Activated T-cell treated with anti-CD3 and anti-CD28 coated beads for 48 hours (primary cell): ENCODE data around the gene JADE1.

ENCODE experiments used
- DNase-seq: peaks from one replicate; pipeline ENCODE4 v3.0.0-alpha.2; 2020; ENCODE audit warnings: low read depth

JADE1 gene

DNA sequence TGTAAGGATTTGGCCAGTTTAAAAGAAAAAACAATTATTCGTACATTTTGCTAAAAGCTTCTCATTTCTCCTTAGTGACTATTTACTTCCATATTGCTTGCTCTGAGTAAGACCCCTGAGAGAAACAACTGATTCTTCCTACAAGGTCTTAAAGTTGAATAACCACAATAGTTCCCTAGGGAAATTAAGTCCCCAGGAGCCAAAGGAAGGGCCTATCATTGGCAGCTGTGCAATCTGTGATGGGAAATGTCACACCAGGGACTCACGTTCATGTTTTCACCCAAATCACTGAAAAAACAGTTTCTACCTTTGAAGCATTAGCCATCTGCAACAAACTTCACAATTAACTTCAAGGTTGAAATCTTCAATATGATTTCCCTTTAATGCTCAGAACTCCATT, 66.7 kb downstream of the JADE1 start:
- DNase-seq = no peak

DNA sequence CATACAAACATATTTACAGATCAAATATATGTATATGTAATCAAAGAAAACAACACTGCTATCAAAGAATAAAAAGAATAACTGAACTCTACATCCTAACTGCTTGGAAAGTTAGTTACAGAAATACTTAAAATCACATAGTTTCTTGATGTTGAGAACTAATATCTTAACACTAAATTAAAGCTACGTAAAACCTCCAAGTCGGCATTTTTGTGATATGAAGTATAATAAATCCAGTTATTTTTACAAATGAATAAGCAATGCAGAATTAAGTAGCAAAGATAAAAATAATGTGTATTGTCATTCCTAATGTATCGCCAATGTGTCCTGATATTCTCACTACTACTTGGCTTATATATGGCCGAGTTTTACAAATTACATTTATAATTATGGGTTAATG, 68.4 kb downstream of the JADE1 start:
- DNase-seq = no peak

DNA sequence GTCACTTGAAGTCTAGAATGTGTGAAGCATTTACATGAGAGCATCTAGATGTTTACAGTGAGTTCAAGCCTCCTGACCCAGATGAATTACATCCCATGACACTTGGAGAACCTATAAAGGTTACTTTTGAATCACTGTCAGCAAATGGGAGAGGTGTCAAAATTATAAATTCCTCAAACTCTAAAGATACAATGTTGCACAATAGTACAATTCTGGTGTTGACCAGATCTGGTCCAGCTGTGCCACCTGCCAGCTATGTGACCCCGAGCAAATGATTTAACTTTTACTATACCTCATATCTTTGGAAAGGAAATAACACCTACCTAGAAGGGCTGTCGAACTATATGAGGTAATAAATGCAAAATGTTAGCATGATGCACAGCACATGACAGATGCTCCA, 69.8 kb downstream of the JADE1 start:
- no peak for DNase-seq

DNA sequence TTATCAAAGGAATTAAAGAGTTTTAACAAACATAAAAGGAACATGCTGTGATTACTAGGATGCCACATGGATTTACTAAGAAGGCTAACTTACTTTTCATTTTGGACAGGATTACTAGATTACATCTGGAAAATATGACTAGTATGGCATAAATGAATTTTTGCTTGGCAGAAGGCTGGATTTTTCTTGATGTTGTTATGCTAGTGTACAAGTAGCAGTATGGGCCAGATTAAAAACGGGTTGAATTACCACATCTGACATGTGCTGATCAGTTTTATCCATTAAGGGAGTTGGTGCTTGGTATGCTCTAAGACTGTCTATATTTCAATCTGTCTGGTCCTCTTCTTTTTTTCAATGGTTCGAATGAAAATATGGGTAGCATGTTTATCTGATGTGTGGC, 70.5 kb downstream of the JADE1 start:
- no peak for DNase-seq

DNA sequence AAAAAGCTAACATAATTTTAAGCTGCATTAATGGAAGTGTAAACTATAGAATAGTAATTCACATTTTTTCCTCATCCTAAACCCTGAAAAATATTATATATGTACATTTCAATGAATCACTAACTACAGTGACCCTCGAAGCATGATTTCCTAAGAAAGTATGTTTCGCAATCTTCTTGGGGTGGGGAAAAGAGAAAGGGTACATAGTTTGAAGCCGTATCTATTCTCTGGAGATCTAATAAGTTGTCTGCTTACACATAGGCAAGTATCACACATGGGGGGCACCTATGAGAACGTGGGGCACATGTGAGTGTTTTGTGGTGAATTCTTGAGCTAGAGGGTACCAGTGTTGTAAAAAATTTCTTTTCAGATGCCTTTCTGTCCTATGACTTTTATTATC, 71.2 kb downstream of the JADE1 start:
- no peak for DNase-seq

DNA sequence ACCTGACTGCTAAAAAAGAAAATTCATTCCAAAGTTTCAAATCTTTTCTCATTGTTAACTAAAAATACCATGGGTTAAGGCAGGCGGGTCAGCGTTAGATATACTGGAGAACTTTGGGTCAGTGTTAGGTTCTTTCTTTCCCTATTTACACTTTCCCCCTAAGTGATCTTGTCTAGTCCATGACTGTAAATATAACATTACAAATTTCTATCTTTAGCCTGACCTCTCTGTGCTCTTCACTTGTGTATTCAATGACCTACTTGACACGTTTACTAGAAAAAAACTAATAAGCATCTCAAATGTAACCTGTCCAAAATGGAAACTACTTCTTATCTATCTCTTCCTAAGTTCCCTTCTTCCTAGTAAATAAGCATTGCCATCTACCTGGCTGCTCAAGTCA, 95.3 kb downstream of the JADE1 start:
- no peak for DNase-seq

DNA sequence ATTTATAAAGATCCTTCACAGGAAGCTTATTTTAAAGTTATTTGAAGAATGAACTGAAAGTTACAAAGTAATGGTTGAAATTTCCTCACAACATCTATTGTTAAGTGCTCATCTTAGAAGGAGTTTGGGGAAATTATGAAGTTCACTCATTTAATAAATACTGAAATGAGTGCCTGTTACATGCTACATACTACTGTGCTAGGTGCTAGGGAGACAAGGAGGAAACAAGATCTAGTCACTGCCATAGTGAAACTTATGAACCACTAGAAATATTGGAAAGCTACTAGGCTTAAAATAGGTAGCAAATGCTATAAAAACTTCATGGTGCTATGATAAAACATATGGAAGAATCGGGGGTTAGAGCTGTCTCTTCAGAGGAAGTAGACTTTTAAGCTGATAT, 97.1 kb downstream of the JADE1 start:
- no peak for DNase-seq

DNA sequence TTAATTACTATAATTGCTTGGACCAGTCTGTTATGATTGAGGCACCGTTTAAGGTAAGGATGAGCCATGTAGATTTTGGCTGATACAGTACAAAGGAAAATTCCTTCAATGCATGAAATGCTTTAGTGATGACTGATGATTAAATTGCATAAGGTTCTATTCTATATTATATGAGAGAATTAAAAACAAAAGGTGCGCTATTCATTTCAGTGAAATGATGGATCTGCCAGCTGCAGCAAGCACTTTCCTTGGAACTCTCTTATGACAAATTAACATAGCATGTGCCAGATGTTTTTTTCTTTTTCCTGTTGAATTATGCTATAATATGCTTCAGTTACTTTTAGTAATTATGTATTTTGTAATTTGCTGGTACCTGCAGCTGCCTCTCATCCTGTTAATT, 98.5 kb downstream of the JADE1 start:
- DNase-seq = no peak

DNA sequence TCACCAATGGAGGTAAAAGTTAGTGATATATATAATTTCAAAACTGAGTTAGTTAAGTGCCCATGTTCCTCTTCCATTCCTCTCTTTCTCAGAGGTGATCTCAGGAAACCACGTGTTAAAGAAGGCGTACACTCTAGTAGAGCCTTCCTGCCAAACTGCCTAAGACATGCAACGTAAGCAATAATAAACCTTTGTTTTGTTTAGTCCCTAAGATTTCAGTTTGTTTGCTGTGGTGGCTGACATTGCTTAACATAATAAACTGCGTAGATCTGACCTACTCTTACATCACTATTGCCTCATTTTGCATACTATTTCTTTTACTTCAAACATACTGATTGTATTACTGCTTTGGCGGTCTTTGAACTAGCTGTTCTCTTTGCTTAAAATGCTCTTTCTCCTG, 99.2 kb downstream of the JADE1 start:
- no peak for DNase-seq

DNA sequence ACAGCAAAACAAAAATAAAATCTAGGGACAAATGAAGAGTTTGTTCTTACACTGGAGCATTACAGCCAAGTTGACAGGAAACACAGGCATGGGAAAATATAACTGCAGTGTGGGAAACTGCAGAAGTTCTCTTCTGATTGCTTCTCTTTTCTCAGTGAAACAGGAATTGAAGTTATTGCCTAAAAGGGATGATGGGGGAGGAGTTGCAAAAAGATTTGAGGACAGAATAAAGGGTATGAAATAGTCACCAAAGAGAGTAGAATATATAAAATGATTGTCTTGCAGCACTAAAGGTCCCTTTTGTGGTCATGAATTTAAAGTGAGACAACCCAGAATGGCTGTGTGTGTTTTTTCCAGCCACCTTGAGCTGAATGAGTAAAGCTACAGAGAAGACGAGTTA, 103.7 kb downstream of the JADE1 start:
- DNase-seq = no peak

DNA sequence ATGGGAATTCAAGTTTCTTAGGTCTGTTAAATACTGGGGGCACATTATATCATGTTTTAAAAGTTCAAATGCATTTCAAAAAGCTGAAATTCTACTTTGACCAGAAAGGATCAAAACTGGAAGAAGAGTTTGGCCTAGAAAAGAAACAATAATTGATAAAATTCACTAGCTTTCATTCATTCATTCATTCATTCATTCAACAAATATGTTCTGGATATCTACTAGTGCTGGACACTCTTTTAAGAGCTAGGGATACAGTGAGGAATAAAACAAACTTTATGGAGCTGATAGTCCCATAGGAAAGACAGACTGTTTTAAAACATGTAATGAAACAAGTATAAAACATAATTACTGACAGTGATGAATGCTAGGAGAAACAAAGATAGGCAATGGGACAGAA, 106.0 kb downstream of the JADE1 start:
- DNase-seq = no peak

DNA sequence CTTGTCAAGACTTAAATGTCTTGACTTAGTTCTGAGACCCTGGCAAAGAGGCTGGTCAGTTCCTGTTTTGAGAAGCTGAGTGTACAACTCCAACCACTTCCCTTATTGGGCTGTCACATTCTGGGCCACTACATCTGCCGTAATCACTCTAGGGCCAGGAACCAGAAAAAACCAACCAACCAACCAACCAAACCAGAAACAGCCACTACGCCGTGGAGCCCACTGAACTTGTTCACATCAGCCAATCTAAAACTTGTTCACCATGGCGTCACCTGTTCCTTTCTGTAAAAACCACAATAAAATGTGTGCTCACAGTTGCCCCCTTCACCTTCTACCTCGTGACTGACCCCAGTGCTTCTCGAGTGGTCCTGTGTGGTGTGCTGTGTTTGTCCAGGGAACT, 107.3 kb downstream of the JADE1 start:
- DNase-seq = no peak

DNA sequence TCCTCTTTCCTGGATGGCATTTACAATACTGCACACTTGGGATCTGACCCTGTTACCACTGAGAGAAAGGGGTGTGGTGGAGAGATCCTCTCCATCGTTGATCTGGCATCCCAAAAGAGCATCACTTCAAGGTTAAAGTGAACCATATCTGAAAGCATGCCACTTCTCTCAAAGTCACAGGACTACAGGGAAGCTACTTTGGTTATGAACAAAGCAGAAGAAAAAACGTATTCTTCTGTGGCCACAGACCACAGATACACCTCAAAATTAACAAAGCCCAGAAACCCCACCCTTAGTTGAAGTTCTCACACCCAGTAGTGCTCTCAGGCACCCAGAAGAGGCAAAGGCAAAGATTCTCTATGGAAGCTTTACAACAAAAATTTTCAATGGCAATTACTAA, 108.3 kb downstream of the JADE1 start:
- no peak for DNase-seq

DNA sequence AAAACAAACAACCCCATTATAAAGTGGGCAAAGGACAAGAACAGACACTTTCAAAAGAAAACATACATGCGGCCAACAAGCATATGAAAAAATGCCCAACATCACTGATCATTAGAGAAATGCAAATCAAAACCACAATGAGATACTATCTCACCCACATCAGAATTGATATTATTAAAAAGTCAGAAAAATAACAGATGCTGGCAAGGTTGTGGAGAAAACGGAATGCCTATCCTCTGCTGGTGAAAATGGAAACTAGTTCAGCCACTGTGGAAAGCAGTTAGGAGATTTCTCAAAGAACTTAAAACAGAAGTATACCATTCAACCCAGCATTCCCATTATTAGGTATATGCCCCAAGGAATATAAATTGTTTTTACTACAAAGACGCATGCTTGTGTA, 112.5 kb downstream of the JADE1 start:
- no peak for DNase-seq
